H9 (cell line): ENCODE results near the gene CD72. TPM values are rescaled to one million over a fixed set of nuclear protein-coding genes. Genes with fewer than 3 reads are reported as not detected.

Experiments
- DNase-seq: peaks from one replicate; pipeline ENCODE4 v3.0.0-alpha.2; 2017
- H2AFZ ChIP-seq: one replicate; pipeline ENCODE4 v1.6.1; 2013; ENCODE audit warnings: mild to moderate bottlenecking, low read length, control low read depth, moderate library complexity
- H2AK5ac ChIP-seq: 2 replicates; pipeline ENCODE4 v1.6.1; 2013; ENCODE audit warnings: low read length, control low read depth, mixed read lengths; ENCODE audit not compliant: insufficient read length
- H2BK120ac ChIP-seq: one replicate; pipeline ENCODE4 v1.6.1; 2013; ENCODE audit warnings: low read depth, mild to moderate bottlenecking, low read length, control low read depth, inconsistent platforms; ENCODE audit not compliant: poor library complexity, severe bottlenecking
- H2BK12ac ChIP-seq: 2 replicates; pipeline ENCODE4 v1.6.1; 2013; ENCODE audit warnings: low read length, control low read depth, mixed read lengths, low read depth; ENCODE audit not compliant: insufficient read length
- H2BK15ac ChIP-seq: 2 replicates; pipeline ENCODE4 v1.6.1; 2013; ENCODE audit warnings: low read depth, low read length, control low read depth
- H2BK20ac ChIP-seq: one replicate; pipeline ENCODE4 v1.6.1; 2013; ENCODE audit warnings: low read depth, mild to moderate bottlenecking, low read length, control low read depth, inconsistent platforms; ENCODE audit not compliant: poor library complexity, severe bottlenecking
- H2BK5ac ChIP-seq: 2 replicates; pipeline ENCODE4 v1.6.1; 2013; ENCODE audit warnings: low read length, control low read depth, mixed read lengths; ENCODE audit not compliant: insufficient read length
- H3K14ac ChIP-seq: 2 replicates; pipeline ENCODE4 v1.6.1; 2013; ENCODE audit warnings: low read length, control low read depth; ENCODE audit not compliant: insufficient read depth
- H3K18ac ChIP-seq: 2 replicates; pipeline ENCODE4 v1.6.1; 2013; ENCODE audit warnings: low read depth, mild to moderate bottlenecking, mixed read lengths, low read length, control low read depth; ENCODE audit not compliant: insufficient read length
- H3K23ac ChIP-seq: 2 replicates; pipeline ENCODE4 v1.6.1; 2013; ENCODE audit warnings: low read length, control low read depth, mixed read lengths, low read depth; ENCODE audit not compliant: insufficient read length
- H3K23me2 ChIP-seq: 2 replicates; pipeline ENCODE4 v1.6.1; 2013; ENCODE audit warnings: low read depth, mild to moderate bottlenecking, mixed read lengths, low read length, control low read depth; ENCODE audit not compliant: insufficient read length, poor library complexity, severe bottlenecking
- H3K27ac ChIP-seq: 2 replicates; pipeline ENCODE4 v1.5.1; 2013; ENCODE audit warnings: low read length, control low read depth, mixed read lengths, low read depth; ENCODE audit not compliant: insufficient read length
- H3K27me3 ChIP-seq: 2 replicates; pipeline ENCODE4 v1.6.1; 2013; ENCODE audit warnings: low read length, control low read depth, inconsistent platforms; ENCODE audit not compliant: insufficient read depth
- H3K4ac ChIP-seq: 2 replicates; pipeline ENCODE4 v1.6.1; 2013; ENCODE audit warnings: low read depth, mild to moderate bottlenecking, control low read depth, inconsistent platforms, low read length, moderate library complexity
- H3K4me1 ChIP-seq: 2 replicates; pipeline ENCODE4 v1.6.1; 2013; ENCODE audit warnings: low read length, control low read depth, inconsistent platforms; ENCODE audit not compliant: insufficient read depth
- H3K4me2 ChIP-seq: 2 replicates; pipeline ENCODE4 v1.6.1; 2013; ENCODE audit warnings: low read length, control low read depth, mixed read lengths; ENCODE audit not compliant: insufficient read length, insufficient read depth
- H3K56ac ChIP-seq: 2 replicates; pipeline ENCODE4 v1.6.1; 2013; ENCODE audit warnings: low read depth, mild to moderate bottlenecking, mixed read lengths, low read length, control low read depth; ENCODE audit not compliant: insufficient read length
- H3K79me1 ChIP-seq: 2 replicates; pipeline ENCODE4 v1.6.1; 2013; ENCODE audit warnings: low read depth, mild to moderate bottlenecking, moderate library complexity, low read length, control low read depth, inconsistent platforms; ENCODE audit not compliant: insufficient read depth, poor library complexity, severe bottlenecking
- H3K79me2 ChIP-seq: 2 replicates; pipeline ENCODE4 v1.6.1; 2013; ENCODE audit warnings: low read length, control low read depth, inconsistent platforms; ENCODE audit not compliant: insufficient read depth
- H3K9ac ChIP-seq: 2 replicates; pipeline ENCODE4 v1.6.1; 2013; ENCODE audit warnings: low read length, control low read depth, mixed read lengths; ENCODE audit not compliant: insufficient read length; ENCODE audit errors: extremely low read depth
- H3K9me3 ChIP-seq: one replicate; pipeline ENCODE4 v1.6.1; 2013; ENCODE audit warnings: low read depth, low read length, inconsistent platforms; ENCODE audit not compliant: control insufficient read depth
- H3T11ph ChIP-seq: one replicate; pipeline ENCODE4 v1.6.1; 2013; ENCODE audit warnings: mild to moderate bottlenecking, low read length, control low read depth, inconsistent platforms
- H4K20me1 ChIP-seq: one replicate; pipeline ENCODE4 v1.6.1; 2013; ENCODE audit not compliant: control insufficient read depth, insufficient read length, insufficient read depth
- H4K5ac ChIP-seq: 2 replicates; pipeline ENCODE4 v1.6.1; 2013; ENCODE audit warnings: low read depth, mild to moderate bottlenecking, mixed read lengths, low read length, control low read depth; ENCODE audit not compliant: insufficient read length
- H4K8ac ChIP-seq: replicated peaks from 2 replicates; pipeline ENCODE4 v1.6.1; 2013; ENCODE audit warnings: low read length, control low read depth, mixed read lengths, low read depth; ENCODE audit not compliant: insufficient read length
- H4K91ac ChIP-seq: 2 replicates; pipeline ENCODE4 v1.6.1; 2013; ENCODE audit warnings: low read depth, mild to moderate bottlenecking, moderate library complexity, mixed read lengths, low read length, control low read depth; ENCODE audit not compliant: insufficient read length
- H3K27ac Mint-ChIP-seq, 3 experiments: 2 replicates in 2 of 3; 3 replicates in 1 of 3; pipeline ENCODE4 v1.8.0; 2020 to 2021; ENCODE audit warnings: mixed read lengths in 3 of 3, mild to moderate bottlenecking in 1 of 3, moderate library complexity in 1 of 3
- H3K27me3 Mint-ChIP-seq: 2 replicates; pipeline ENCODE4 v1.8.0; 2021; ENCODE audit warnings: low read depth, mild to moderate bottlenecking, moderate library complexity, mixed read lengths
- H3K36me3 Mint-ChIP-seq, 3 experiments: 2 replicates in 2 of 3; 3 replicates in 1 of 3; pipeline ENCODE4 v1.8.0; 2020 to 2021; ENCODE audit warnings: low read depth in 3 of 3, mixed read lengths in 3 of 3; ENCODE audit not compliant: insufficient read depth in 1 of 3
- H3K4me1 Mint-ChIP-seq, 2 experiments: 2 replicates each; pipeline ENCODE4 v1.8.0; 2020; ENCODE audit warnings: mixed read lengths in 2 of 2
- H3K4me3 Mint-ChIP-seq, 2 experiments: 2 replicates in 1 of 2; 3 replicates in 1 of 2; pipeline ENCODE4 v1.8.0; 2020 to 2021; ENCODE audit warnings: mild to moderate bottlenecking in 2 of 2, mixed read lengths in 2 of 2, moderate library complexity in 1 of 2
- H3K9me3 Mint-ChIP-seq, 2 experiments: 2 replicates in 1 of 2; 3 replicates in 1 of 2; pipeline ENCODE4 v1.8.0; 2020; ENCODE audit warnings: mild to moderate bottlenecking in 2 of 2, mixed read lengths in 2 of 2, moderate library complexity in 1 of 2
- WGBS: extraction: QIAGEN DNeasy Blood & Tissue Kit; methylation state at CpG from one replicate; pipeline ENCODE4 v1.1.7; 2013; ENCODE audit warnings: missing lambda C conversion rate, low lambda C conversion rate, mixed read lengths; ENCODE audit not compliant: insufficient read length; ENCODE audit errors: extremely low coverage; 5-methylcytosine and 5-hydroxymethylcytosine counted together
- total RNA-seq: library from RNA; stranded (reverse); gene quantifications from 2 replicates; pipeline ENCODE4 v1.2.1, GENCODE V29; 2021
- TF ChIP-seq, protein P1 (sequence below): fragments of 200-600 bp; sonication (generic); conservative IDR thresholded peaks from 3 replicates; pipeline ENCODE4 v1.8.0; 2021; ENCODE audit warnings: antibody characterized with exemption, mild to moderate bottlenecking

The CD72 gene
- total RNA-seq, 1 experiment from 2014 or later: 3.9 TPM

GRCh38 chr9:35627575-35627974 lies 9.4 kb upstream of the CD72 start:
- Histone ChIP-seq H2AK5ac (no peak overlapping the region), H2BK5ac (no peak overlapping the region), H2AFZ (no peak overlapping the region), H2BK120ac (no peak overlapping the region), H3T11ph (no peak overlapping the region), H3K27me3 (no peaks in the 10 kb centered on the region), H3K27ac (no peak overlapping the region), H3K4me2 (no peak overlapping the region), H3K23me2 (no peaks in the 10 kb centered on the region), H4K8ac (no peak overlapping the region), H4K5ac (no peak overlapping the region), H3K4ac (no peak overlapping the region), H3K23ac (no peak overlapping the region), H3K9me3 (no peaks in the 10 kb centered on the region), H4K20me1 (no peaks in the 10 kb centered on the region), H3K79me2 (no peaks in the 10 kb centered on the region), H3K9ac (no peak overlapping the region), H3K79me1 (no peaks in the 10 kb centered on the region), H3K56ac (no peak overlapping the region), H3K4me1 (no peaks in the 10 kb centered on the region), H4K91ac (no peak overlapping the region), H2BK15ac (no peak overlapping the region), H2BK12ac (no peak overlapping the region), H3K14ac (no peak overlapping the region), H3K18ac (no peak overlapping the region), H2BK20ac (no peak overlapping the region)
- WGBS: no CpG with 5 or more reads among the region's 2 CpGs
- Mint-ChIP-seq H3K4me3 (no peak overlapping the region), H3K9me3 (no peaks in the 10 kb centered on the region), H3K27me3 (no peaks in the 10 kb centered on the region; the same call in 1 of the 2 replicates), H3K27ac (no peak overlapping the region), H3K36me3 (no peaks in the 10 kb centered on the region), H3K4me1 (no peaks in the 10 kb centered on the region)
- DNase-seq: no peak
- TF ChIP-seq, protein P1, sequence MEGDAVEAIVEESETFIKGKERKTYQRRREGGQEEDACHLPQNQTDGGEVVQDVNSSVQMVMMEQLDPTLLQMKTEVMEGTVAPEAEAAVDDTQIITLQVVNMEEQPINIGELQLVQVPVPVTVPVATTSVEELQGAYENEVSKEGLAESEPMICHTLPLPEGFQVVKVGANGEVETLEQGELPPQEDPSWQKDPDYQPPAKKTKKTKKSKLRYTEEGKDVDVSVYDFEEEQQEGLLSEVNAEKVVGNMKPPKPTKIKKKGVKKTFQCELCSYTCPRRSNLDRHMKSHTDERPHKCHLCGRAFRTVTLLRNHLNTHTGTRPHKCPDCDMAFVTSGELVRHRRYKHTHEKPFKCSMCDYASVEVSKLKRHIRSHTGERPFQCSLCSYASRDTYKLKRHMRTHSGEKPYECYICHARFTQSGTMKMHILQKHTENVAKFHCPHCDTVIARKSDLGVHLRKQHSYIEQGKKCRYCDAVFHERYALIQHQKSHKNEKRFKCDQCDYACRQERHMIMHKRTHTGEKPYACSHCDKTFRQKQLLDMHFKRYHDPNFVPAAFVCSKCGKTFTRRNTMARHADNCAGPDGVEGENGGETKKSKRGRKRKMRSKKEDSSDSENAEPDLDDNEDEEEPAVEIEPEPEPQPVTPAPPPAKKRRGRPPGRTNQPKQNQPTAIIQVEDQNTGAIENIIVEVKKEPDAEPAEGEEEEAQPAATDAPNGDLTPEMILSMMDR: no peak
